ENCODE results near the gene DBN1. TPM values are rescaled to one million over a fixed set of nuclear protein-coding genes. Genes with fewer than 3 reads are reported as not detected.

DBN1 gene
- total and polyA plus RNA-seq, 2 of the 8 experiments (the other 6 are each of a cell fraction or from before 2014, with no cell fraction given) = 168 to 333 TPM

DNA sequence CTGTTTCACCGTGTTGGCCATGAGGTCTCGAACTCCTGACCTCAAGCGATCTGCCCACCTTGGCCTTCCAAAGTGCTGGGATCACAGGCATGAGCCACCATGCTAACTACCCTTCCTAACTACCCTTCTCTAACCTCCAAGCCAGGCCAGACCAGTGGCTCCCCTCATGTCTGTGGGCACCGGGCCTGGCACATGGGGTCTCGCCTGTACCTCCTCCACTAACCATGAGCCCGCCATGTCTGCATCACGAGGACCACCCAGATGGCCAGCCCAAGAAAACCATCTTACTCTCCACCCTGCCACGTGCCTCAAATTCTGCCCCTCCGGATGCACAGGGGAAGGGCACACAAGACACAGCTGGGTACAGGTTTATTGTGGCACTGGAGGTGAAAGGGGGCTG is 9.6 kb upstream of the DBN1 start:
- TF ChIP-seq POLR2A (IDR thresholded peaks at IDR 0.05; ENCODE audit: control extremely low read depth in 1 of 2, low read depth in 2 of 2, low read length in 2 of 2) (no peak), POLR2AphosphoS5 (IDR thresholded peaks at IDR 0.05; ENCODE audit: low read depth, low read length) (0 out of 2 replicates have a peak, but pooled peaks have one; percentile 36)

More for the DNA sequence above, 9.6 kb upstream of the DBN1 start:
- ChIA-PET POLR2A (ENCODE audit: partially characterized antibody) (interaction anchor here (0.8 to 67.5 kb wide), 3 partner anchors 3 to 33 kb away, joined by 4 to 3349 read pairs (median 3349); partner anchors contain the start of genes DBN1, DOK3, PDLIM7 and PRR7), CTCF (ENCODE audit: partially characterized antibody) (interaction anchor here (10.4 kb wide), 1 partner anchor 9 kb away, joined by 162 read pairs; the partner anchor contains the start of gene PDLIM7)
- H3K79me2 ChIP-seq (ENCODE audit: control insufficient read depth in 1 of 2, insufficient read depth in 2 of 2, low read length in 2 of 2) = no peaks in the 10 kb centered on the region
- H2BK5ac ChIP-seq (ENCODE audit: low read depth, low read length) = no peak overlapping the region
- H4K20me1 ChIP-seq (replicated peaks in 1 of 2; ENCODE audit: control insufficient read depth in 1 of 2, insufficient read depth in 2 of 2, low read length in 2 of 2) = peaks cover 5 to 11% of the 10 kb centered on the region in 2 experiments
- no peak overlapping the region for H3K18ac ChIP-seq (ENCODE audit: extremely low read depth, low read length)
- no peak overlapping the region for H2BK15ac ChIP-seq (ENCODE audit: low read length)
- H3K4me1 ChIP-seq (replicated peaks in 1 of 4; ENCODE audit: control insufficient read depth in 3 of 4, insufficient read depth in 4 of 4, low read length in 3 of 4) = no peaks in the 10 kb centered on the region; a peak in 1 of 7 replicates
- peaks cover 10 to 38% (median 20%) of the 10 kb centered on the region in 4 experiments for H3K36me3 ChIP-seq (ENCODE audit: control insufficient read depth in 2 of 4, insufficient read depth in 4 of 4, low read length in 3 of 4)
- no peak overlapping the region for H4K91ac ChIP-seq (replicated peaks; ENCODE audit: insufficient read length, low read length)
- H3K56ac ChIP-seq (replicated peaks; ENCODE audit: insufficient read length, low read depth, low read length) = no peak overlapping the region
- H3K4me2 ChIP-seq (ENCODE audit: insufficient read depth in 1 of 2, low read depth in 2 of 2, low read length in 2 of 2) = no peak overlapping the region
- WGBS, 2 experiments (ENCODE audit: extremely low coverage in 1 of 2, insufficient coverage in 1 of 2, insufficient read length in 1 of 2, insufficient replicate concordance in 2 of 2, low coverage in 1 of 2, low lambda C conversion rate in 2 of 2, missing lambda C conversion rate in 1 of 2) = 93% methylated on average over 9 of the region's 9 CpGs; no CpG with 5 or more reads in 1 of the 2 experiments
- DNase-seq (ENCODE audit: low read depth in 1 of 2, low spot score in 2 of 2) (no peak), FAIRE-seq (no peak)
- H2AK5ac ChIP-seq (ENCODE audit: low read depth, low read length) = no peak overlapping the region
- H3K27me3 ChIP-seq (replicated peaks in 1 of 4; ENCODE audit: control insufficient read depth in 3 of 4, extremely low read depth in 1 of 4, insufficient read depth in 3 of 4, low read length in 3 of 4) = no peaks in the 10 kb centered on the region
- no peak overlapping the region for H2BK12ac ChIP-seq (ENCODE audit: low read depth, low read length)
- no peak overlapping the region for H3K4ac ChIP-seq (replicated peaks; ENCODE audit: insufficient read length, low read depth, low read length)
- no peaks in the 10 kb centered on the region for H3K9me3 ChIP-seq (ENCODE audit: insufficient read depth in 2 of 2, low read depth in 1 of 2, low read length in 1 of 2)
- no peak overlapping the region for H3K4me3 ChIP-seq (ENCODE audit: extremely low read depth in 1 of 4, insufficient read depth in 2 of 4, low read depth in 3 of 4, low read length in 4 of 4)
- no peak overlapping the region for H4K5ac ChIP-seq (ENCODE audit: insufficient read length, low read depth, low read length)
- H4K8ac ChIP-seq (ENCODE audit: extremely low read depth, insufficient read depth, low read length) = no peak overlapping the region
- no peak overlapping the region for H2BK120ac ChIP-seq (replicated peaks; ENCODE audit: low read depth, low read length)
- no peak overlapping the region for H3K27ac ChIP-seq (ENCODE audit: low read depth, low read length)
- no peak overlapping the region for H2BK20ac ChIP-seq (ENCODE audit: low read length)
- no peak overlapping the region for H3K9ac ChIP-seq (replicated peaks in 1 of 4; ENCODE audit: extremely low read depth in 1 of 4, low read depth in 3 of 4, low read length in 3 of 4)
- no peak overlapping the region for H3K23ac ChIP-seq (ENCODE audit: insufficient read length)
- no peak overlapping the region for H3K14ac ChIP-seq (ENCODE audit: insufficient read length)
- H3K79me1 ChIP-seq (ENCODE audit: low read depth, low read length) = peaks cover 2% of the 10 kb centered on the region; the same call in 1 of the 2 replicates
- no peak overlapping the region for H2AFZ ChIP-seq (ENCODE audit: low read length)
- H3K23me2 ChIP-seq (ENCODE audit: low read depth, low read length) = no peaks in the 10 kb centered on the region
